MM.1S (cell line): Measurements from ENCODE around the gene SLC5A11.

Experiments used
- DNase-seq: peaks from one replicate; pipeline ENCODE4 v3.0.0-alpha.2; 2015
- H2AFZ ChIP-seq: fragments of 300-600 bp; sonication (generic); 2 replicates; pipeline ENCODE4 v1.6.0; 2016; ENCODE audit warnings: antibody characterized with exemption, low read length
- H3F3A ChIP-seq: fragments of 300-600 bp; sonication (generic); 2 replicates; pipeline ENCODE4 v1.6.1; 2016; ENCODE audit warnings: mild to moderate bottlenecking, antibody characterized with exemption, low read length, moderate library complexity, mixed read lengths; ENCODE audit not compliant: insufficient read depth
- H3K27ac ChIP-seq: fragments of 300-600 bp; sonication (generic); 2 replicates; pipeline ENCODE4 v1.5.1; 2016; ENCODE audit warnings: mild to moderate bottlenecking, low read length
- H3K27me3 ChIP-seq: fragments of 300-600 bp; sonication (generic); replicated peaks from 2 replicates; pipeline ENCODE4 v1.6.0; 2016; ENCODE audit warnings: low read length; ENCODE audit not compliant: insufficient read depth
- H3K36me3 ChIP-seq: fragments of 300-600 bp; sonication (generic); replicated peaks from 2 replicates; pipeline ENCODE4 v1.6.1; 2016; ENCODE audit warnings: mild to moderate bottlenecking, low read length, mixed read lengths; ENCODE audit not compliant: insufficient read depth
- H3K4me1 ChIP-seq: fragments of 300-600 bp; sonication (generic); 2 replicates; pipeline ENCODE4 v1.6.1; 2016; ENCODE audit warnings: low read length, mixed read lengths
- H3K4me2 ChIP-seq: fragments of 300-600 bp; sonication (generic); 2 replicates; pipeline ENCODE4 v1.6.0; 2016; ENCODE audit warnings: low read depth, low read length
- H3K4me3 ChIP-seq: fragments of 300-600 bp; sonication (generic); 2 replicates; pipeline ENCODE4 v1.5.1; 2016; ENCODE audit warnings: low read length, mixed read lengths
- H3K79me2 ChIP-seq: fragments of 300-600 bp; sonication (generic); 2 replicates; pipeline ENCODE4 v1.6.1; 2016; ENCODE audit warnings: mixed run types, low read length, mixed read lengths
- H3K9ac ChIP-seq: fragments of 300-600 bp; sonication (generic); 2 replicates; pipeline ENCODE4 v1.6.1; 2016; ENCODE audit warnings: low read length, mixed read lengths
- H3K9me2 ChIP-seq: fragments of 300-600 bp; sonication (generic); replicated peaks from 2 replicates; pipeline ENCODE4 v1.6.1; 2016; ENCODE audit warnings: mild to moderate bottlenecking, low read length, mixed read lengths; ENCODE audit not compliant: insufficient read depth
- H3K9me3 ChIP-seq: fragments of 300-600 bp; sonication (generic); replicated peaks from 2 replicates; pipeline ENCODE4 v1.6.1; 2016; ENCODE audit warnings: mild to moderate bottlenecking, low read length, mixed read lengths; ENCODE audit not compliant: insufficient read depth
- H4K20me1 ChIP-seq: fragments of 300-600 bp; sonication (generic); 2 replicates; pipeline ENCODE4 v1.6.1; 2016; ENCODE audit warnings: mild to moderate bottlenecking, low read length, moderate library complexity, mixed read lengths; ENCODE audit not compliant: insufficient read depth
- EZH2 ChIP-seq: fragments of 300-600 bp; sonication (generic); optimal IDR thresholded peaks from 2 replicates; pipeline ENCODE3; 2017; ENCODE audit warnings: low read depth, mild to moderate bottlenecking, antibody characterized with exemption, low read length, mixed read lengths
- EZH2phosphoT487 ChIP-seq: fragments of 300-600 bp; sonication (generic); IDR thresholded peaks from 2 replicates; pipeline ENCODE4 v1.6.1; 2018; ENCODE audit warnings: antibody characterized with exemption, low read length
- TF ChIP-seq, protein P1 (sequence below): fragments of 300-600 bp; sonication (generic); IDR thresholded peaks from 2 replicates; pipeline ENCODE4 v1.5.1; 2016; ENCODE audit warnings: antibody characterized with exemption, low read length, mixed read lengths

The SLC5A11 gene

DNA sequence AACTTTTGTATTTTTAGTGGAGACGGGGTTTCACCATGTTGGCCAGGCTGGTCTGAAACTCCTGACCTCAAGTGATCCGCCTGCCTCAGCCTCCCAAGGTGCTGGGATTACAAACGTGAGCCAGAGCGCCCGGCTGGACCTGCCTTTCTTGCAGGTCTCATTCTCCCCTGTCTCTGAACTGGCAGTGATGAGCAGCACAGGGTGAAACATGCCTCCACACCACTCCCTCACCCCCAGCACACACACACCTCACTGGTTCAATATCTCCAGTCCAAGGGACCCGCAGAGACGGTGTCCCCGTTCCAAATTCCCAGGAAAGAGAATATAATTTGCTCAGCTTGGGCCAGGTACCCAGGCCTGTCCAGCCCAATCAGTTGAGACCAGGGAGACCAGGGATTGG lies 23.3 kb downstream of the SLC5A11 start:
- Histone ChIP-seq H2AFZ (no peak overlapping the region), H3K9ac (no peak overlapping the region), H3K27me3 (no peaks in the 10 kb centered on the region), H4K20me1 (no peaks in the 10 kb centered on the region), H3K9me2 (no peaks in the 10 kb centered on the region), H3K27ac (no peak overlapping the region), H3K4me2 (no peak overlapping the region), H3K79me2 (no peaks in the 10 kb centered on the region), H3K4me1 (no peaks in the 10 kb centered on the region), H3K36me3 (no peaks in the 10 kb centered on the region), H3F3A (no peaks in the 10 kb centered on the region), H3K4me3 (no peak overlapping the region), H3K9me3 (no peaks in the 10 kb centered on the region)
- TF ChIP-seq EZH2phosphoT487 (no peak), EZH2 (no peak)
- TF ChIP-seq, protein P1, sequence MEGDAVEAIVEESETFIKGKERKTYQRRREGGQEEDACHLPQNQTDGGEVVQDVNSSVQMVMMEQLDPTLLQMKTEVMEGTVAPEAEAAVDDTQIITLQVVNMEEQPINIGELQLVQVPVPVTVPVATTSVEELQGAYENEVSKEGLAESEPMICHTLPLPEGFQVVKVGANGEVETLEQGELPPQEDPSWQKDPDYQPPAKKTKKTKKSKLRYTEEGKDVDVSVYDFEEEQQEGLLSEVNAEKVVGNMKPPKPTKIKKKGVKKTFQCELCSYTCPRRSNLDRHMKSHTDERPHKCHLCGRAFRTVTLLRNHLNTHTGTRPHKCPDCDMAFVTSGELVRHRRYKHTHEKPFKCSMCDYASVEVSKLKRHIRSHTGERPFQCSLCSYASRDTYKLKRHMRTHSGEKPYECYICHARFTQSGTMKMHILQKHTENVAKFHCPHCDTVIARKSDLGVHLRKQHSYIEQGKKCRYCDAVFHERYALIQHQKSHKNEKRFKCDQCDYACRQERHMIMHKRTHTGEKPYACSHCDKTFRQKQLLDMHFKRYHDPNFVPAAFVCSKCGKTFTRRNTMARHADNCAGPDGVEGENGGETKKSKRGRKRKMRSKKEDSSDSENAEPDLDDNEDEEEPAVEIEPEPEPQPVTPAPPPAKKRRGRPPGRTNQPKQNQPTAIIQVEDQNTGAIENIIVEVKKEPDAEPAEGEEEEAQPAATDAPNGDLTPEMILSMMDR: no peak
- no peak for DNase-seq

DNA sequence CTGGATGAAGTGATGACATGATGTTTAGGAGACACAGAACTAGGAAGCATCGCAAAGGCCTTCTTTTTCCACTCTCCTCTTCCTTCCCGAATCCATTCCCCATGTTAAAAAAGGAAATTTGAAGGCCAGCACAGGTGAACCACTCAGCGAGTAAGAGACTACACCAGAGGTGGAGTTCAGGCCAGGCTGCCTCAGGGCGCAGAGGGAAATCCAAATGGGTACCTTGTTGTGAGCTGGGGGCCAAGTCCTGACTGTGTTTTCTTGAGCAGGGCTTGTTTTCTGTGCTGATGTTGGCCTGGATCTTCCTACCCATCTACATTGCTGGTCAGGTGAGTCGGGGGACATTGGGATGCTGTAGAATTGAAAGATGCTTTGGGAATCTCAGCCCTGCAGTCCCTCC lies 26.1 kb downstream of the SLC5A11 start:
- TF ChIP-seq EZH2: no peak
- TF ChIP-seq, protein P1: no peak
- no peak for TF ChIP-seq EZH2phosphoT487
- no peak overlapping the region for H3K4me3 ChIP-seq
- H3K9me2 ChIP-seq: no peaks in the 10 kb centered on the region
- no peaks in the 10 kb centered on the region for H3K9me3 ChIP-seq
- H3K9ac ChIP-seq: no peak overlapping the region
- no peaks in the 10 kb centered on the region for H3K36me3 ChIP-seq
- H3K27ac ChIP-seq: no peak overlapping the region
- no peak for DNase-seq
- H3F3A ChIP-seq: no peaks in the 10 kb centered on the region
- no peaks in the 10 kb centered on the region for H3K4me1 ChIP-seq
- H3K4me2 ChIP-seq: no peak overlapping the region
- no peaks in the 10 kb centered on the region for H3K27me3 ChIP-seq
- H3K79me2 ChIP-seq: no peaks in the 10 kb centered on the region
- H2AFZ ChIP-seq: no peak overlapping the region
- no peaks in the 10 kb centered on the region for H4K20me1 ChIP-seq

DNA sequence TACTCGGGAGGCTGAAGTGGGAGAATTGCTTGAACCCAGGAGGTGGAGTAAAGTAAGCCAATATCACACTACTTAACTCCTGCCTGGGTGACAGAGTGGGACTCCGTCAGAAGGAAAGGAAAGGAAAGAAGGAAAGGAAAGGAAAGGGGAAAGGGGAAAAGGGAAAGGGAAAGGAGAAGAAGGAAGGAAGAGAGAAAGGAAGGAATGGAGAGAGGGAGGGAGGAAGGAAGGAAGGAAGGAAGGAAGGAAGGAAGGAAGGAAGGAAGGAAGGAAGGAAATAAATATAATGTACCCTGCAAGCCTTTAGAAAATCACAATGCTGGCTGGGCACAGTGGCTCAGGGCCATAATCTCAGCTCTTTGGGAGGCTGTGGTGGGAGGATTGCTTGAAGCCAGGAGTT lies 27.3 kb downstream of the SLC5A11 start:
- no peak for DNase-seq
- H3K9ac ChIP-seq: no peak overlapping the region
- no peak overlapping the region for H3K4me3 ChIP-seq
- TF ChIP-seq, protein P1: no peak
- TF ChIP-seq EZH2phosphoT487 (no peak), EZH2 (no peak)
- no peak overlapping the region for H3K27ac ChIP-seq
- H3K4me1 ChIP-seq: no peaks in the 10 kb centered on the region
- no peaks in the 10 kb centered on the region for H3K36me3 ChIP-seq
- H3K9me3 ChIP-seq: no peaks in the 10 kb centered on the region
- H2AFZ ChIP-seq: no peak overlapping the region
- H3K4me2 ChIP-seq: no peak overlapping the region
- H3K79me2 ChIP-seq: no peaks in the 10 kb centered on the region
- H4K20me1 ChIP-seq: no peaks in the 10 kb centered on the region
- H3F3A ChIP-seq: no peaks in the 10 kb centered on the region
- no peaks in the 10 kb centered on the region for H3K27me3 ChIP-seq
- H3K9me2 ChIP-seq: no peaks in the 10 kb centered on the region

DNA sequence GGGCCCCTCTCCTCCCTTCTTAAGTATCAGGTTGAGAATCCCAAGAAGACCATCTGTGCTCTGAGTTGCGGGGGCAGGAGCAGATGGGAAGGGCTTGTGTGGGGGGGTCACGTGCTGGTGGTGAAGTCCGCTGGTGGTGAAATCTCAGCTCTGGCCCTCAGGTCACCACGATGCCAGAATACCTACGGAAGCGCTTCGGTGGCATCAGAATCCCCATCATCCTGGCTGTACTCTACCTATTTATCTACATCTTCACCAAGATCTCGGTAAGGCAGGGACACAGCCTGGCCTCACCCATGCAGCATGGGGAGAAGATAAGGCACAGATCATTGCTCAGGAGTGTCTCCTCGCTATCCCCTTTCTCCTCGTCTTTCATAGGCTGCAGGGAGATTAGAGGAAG lies 29.7 kb downstream of the SLC5A11 start:
- TF ChIP-seq, protein P1: no peak
- TF ChIP-seq EZH2phosphoT487 (no peak), EZH2 (no peak)

More for the DNA sequence above, 29.7 kb downstream of the SLC5A11 start:
- Histone ChIP-seq H3K79me2 (no peaks in the 10 kb centered on the region), H3K4me1 (no peaks in the 10 kb centered on the region), H3F3A (no peaks in the 10 kb centered on the region), H4K20me1 (no peaks in the 10 kb centered on the region), H3K27ac (no peak overlapping the region), H3K9me2 (no peaks in the 10 kb centered on the region), H3K36me3 (no peaks in the 10 kb centered on the region), H3K4me2 (no peak overlapping the region), H3K4me3 (no peak overlapping the region), H2AFZ (no peak overlapping the region), H3K9me3 (no peaks in the 10 kb centered on the region), H3K9ac (no peak overlapping the region), H3K27me3 (no peaks in the 10 kb centered on the region)
- DNase-seq: no peak
